Measurements from ENCODE around the gene SCMH1. TPM values are rescaled to one million over a fixed set of nuclear protein-coding genes. Genes with fewer than 3 reads are reported as not detected.

SCMH1 gene
- total RNA-seq, 1 experiment from 2014 or later = 28.0 TPM

DNA sequence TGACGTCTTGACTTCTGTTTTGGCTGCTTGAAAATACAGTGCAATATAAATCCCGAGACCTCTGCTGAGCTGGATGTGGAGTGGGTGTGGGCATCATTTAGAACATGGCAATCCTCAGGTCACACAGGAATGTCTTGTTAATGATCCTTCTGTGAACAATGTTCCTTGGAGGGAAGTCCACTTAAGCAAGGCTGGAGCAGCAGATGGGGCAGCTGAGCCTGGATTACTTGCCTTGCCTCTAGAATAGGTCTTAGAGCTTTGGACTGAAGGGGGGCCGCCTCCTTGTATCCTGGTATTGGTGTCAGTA, 926 bp upstream of the SCMH1 start (continued):
- TF ChIP-seq, protein P1, sequence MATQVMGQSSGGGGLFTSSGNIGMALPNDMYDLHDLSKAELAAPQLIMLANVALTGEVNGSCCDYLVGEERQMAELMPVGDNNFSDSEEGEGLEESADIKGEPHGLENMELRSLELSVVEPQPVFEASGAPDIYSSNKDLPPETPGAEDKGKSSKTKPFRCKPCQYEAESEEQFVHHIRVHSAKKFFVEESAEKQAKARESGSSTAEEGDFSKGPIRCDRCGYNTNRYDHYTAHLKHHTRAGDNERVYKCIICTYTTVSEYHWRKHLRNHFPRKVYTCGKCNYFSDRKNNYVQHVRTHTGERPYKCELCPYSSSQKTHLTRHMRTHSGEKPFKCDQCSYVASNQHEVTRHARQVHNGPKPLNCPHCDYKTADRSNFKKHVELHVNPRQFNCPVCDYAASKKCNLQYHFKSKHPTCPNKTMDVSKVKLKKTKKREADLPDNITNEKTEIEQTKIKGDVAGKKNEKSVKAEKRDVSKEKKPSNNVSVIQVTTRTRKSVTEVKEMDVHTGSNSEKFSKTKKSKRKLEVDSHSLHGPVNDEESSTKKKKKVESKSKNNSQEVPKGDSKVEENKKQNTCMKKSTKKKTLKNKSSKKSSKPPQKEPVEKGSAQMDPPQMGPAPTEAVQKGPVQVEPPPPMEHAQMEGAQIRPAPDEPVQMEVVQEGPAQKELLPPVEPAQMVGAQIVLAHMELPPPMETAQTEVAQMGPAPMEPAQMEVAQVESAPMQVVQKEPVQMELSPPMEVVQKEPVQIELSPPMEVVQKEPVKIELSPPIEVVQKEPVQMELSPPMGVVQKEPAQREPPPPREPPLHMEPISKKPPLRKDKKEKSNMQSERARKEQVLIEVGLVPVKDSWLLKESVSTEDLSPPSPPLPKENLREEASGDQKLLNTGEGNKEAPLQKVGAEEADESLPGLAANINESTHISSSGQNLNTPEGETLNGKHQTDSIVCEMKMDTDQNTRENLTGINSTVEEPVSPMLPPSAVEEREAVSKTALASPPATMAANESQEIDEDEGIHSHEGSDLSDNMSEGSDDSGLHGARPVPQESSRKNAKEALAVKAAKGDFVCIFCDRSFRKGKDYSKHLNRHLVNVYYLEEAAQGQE (IDR thresholded peaks at IDR 0.05; ENCODE audit: low read depth) = no peak
- no peak for TF ChIP-seq ZNF274 (IDR thresholded peaks at IDR 0.05; ENCODE audit: low read depth, low read length)
- TF ChIP-seq RAD21 (IDR thresholded peaks at IDR 0.05; ENCODE audit: low read depth) = no peak
- TF ChIP-seq, protein P2, sequence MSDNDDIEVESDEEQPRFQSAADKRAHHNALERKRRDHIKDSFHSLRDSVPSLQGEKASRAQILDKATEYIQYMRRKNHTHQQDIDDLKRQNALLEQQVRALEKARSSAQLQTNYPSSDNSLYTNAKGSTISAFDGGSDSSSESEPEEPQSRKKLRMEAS (IDR thresholded peaks at IDR 0.05) = no peak

DNA sequence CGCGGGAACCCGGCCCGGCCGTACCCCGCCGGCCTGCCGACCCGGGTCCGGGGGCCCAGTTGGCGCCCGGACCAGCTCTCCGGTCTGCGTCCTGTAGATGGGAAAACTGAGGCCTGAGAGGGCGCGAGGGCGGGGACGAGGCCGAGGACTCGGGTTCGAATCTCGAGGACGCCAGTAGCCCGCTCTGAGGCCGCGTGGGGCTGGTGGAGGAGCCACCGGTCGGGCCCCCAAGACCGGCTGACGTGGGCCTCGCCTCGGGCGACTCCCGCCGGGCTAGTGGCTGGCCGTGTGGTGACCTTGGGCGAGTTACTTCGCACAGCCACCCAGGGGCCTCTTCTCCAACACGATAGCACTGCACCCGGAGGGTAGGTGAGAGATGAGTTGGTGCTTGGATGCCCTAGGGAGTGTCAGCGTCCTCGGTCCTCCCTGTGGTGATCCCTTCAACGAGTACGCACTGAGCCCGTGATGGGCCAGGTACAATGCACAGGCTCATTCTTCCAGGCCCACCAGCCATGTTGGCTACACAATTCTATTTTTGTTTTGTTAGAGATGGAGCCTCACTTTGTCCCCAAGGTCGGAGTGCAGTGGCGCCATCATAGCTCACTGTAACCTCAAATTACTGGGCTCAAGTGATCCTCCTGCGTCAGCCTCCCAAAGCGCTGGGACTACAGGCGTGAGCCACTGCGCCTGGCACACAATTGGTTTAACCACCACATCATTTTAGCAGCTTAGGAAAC, 404 bp upstream of the SCMH1 start:
- Histone ChIP-seq H3K27ac (ENCODE audit: low read depth, low read length) (peak overlapping the region; percentile 75), H3K9ac (ENCODE audit: low read length) (peak overlapping the region; percentile 61), H2AFZ (ENCODE audit: low read depth, low read length, poor library complexity, severe bottlenecking) (peak overlapping the region; percentile 66), H3K9me3 (ENCODE audit: control insufficient read depth in 1 of 2, insufficient read depth in 1 of 2, low read depth in 1 of 2, low read length in 2 of 2) (no peaks in the 10 kb centered on the region), H3K27me3 (ENCODE audit: insufficient read depth, low read length) (no peaks in the 10 kb centered on the region), H3K4me2 (ENCODE audit: low read length) (peak overlapping the region; percentile 88), H4K20me1 (ENCODE audit: insufficient read depth) (no peaks in the 10 kb centered on the region; the same call in 1 of the 2 replicates), H3K79me2 (ENCODE audit: insufficient read depth, low read length) (peaks cover 36% of the 10 kb centered on the region), H3K4me1 (ENCODE audit: control insufficient read depth in 1 of 2, insufficient read depth in 2 of 2, low read length in 2 of 2) (peaks cover 26 to 49% of the 10 kb centered on the region in 2 experiments), H3K9me2 (ENCODE audit: insufficient read depth) (no peaks in the 10 kb centered on the region), H3K36me3 (ENCODE audit: control insufficient read depth in 1 of 2, insufficient read depth in 2 of 2, low read length in 2 of 2) (no peaks in the 10 kb centered on the region), H3K4me3 (replicated peaks in 1 of 2; ENCODE audit: low read depth in 1 of 2, low read length in 2 of 2) (peak overlapping the region; percentile 48 to 56)
- no peak for TF ChIP-seq ZNF274 (IDR thresholded peaks at IDR 0.05; ENCODE audit: low read depth, low read length)
- TF ChIP-seq, protein P2 (IDR thresholded peaks at IDR 0.05) = peak; percentile 20; the same call in 1 of the 2 replicates
- no peak for TF ChIP-seq POLR2A (IDR thresholded peaks at IDR 0.05; ENCODE audit: borderline replicate concordance, extremely low read depth, insufficient read depth, insufficient read length)
- TF ChIP-seq, protein P3, sequence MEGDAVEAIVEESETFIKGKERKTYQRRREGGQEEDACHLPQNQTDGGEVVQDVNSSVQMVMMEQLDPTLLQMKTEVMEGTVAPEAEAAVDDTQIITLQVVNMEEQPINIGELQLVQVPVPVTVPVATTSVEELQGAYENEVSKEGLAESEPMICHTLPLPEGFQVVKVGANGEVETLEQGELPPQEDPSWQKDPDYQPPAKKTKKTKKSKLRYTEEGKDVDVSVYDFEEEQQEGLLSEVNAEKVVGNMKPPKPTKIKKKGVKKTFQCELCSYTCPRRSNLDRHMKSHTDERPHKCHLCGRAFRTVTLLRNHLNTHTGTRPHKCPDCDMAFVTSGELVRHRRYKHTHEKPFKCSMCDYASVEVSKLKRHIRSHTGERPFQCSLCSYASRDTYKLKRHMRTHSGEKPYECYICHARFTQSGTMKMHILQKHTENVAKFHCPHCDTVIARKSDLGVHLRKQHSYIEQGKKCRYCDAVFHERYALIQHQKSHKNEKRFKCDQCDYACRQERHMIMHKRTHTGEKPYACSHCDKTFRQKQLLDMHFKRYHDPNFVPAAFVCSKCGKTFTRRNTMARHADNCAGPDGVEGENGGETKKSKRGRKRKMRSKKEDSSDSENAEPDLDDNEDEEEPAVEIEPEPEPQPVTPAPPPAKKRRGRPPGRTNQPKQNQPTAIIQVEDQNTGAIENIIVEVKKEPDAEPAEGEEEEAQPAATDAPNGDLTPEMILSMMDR (IDR thresholded peaks at IDR 0.05 in 2 of 3, conservative IDR thresholded peaks at IDR 0.05 in 1 of 3; ENCODE audit: borderline replicate concordance in 1 of 3, insufficient read depth in 1 of 3, low read depth in 2 of 3, low read length in 2 of 3) = no peak
- no peak for TF ChIP-seq ZFX (IDR thresholded peaks at IDR 0.05)
- 0 out of 2 replicates have a peak, but pooled peaks have one; percentile 21 for TF ChIP-seq POLR2AphosphoS5 (IDR thresholded peaks at IDR 0.05; ENCODE audit: low read depth, low read length)
- DNase-seq (ENCODE audit: low read depth, low spot score) (no peak), ATAC-seq (peak; percentile 41)
- no TSS peak for BruUV-seq (replicated peaks)
- POLR2A ChIA-PET = no interaction called here
- intact Hi-C loops (cut with micrococcal nuclease) = no loop called here
- CTCF ChIA-PET = no interaction called here
- RAD21 ChIA-PET (ENCODE audit: low non-redundant PET in 1 of 2, low total read pairs in 2 of 2, uncharacterized antibody in 2 of 2, unreplicated experiment in 2 of 2) = no interaction called here
